Activated CD4-positive, alpha-beta memory T cell treated with anti-CD3 and anti-CD28 coated beads, Interleukin-2, amount 10 ng/mL, durations not matched to agents 7 days and 5 days (primary cell): Measurements from ENCODE around the gene MOGAT1. TPM values are rescaled to one million over a fixed set of nuclear protein-coding genes. Genes with fewer than 3 reads are reported as not detected.

Experiments
- CTCF ChIA-PET: fragments of 350-600 bp; sonication (Branson Sonifier 250); formaldehyde crosslinking; loops from one replicate; lab custom pipeline; 2021; ENCODE audit warnings: antibody characterized with exemption, inconsistent platforms; lab: Charles Lee
- POLR2A ChIA-PET: fragments of 350-600 bp; sonication (Branson Sonifier 250); formaldehyde crosslinking; loops from one replicate; lab custom pipeline; 2021; ENCODE audit warnings: antibody characterized with exemption; lab: Charles Lee
- DNase-seq: peaks from one replicate; pipeline ENCODE4 v3.0.0-alpha.2; 2020
- H3K27ac Mint-ChIP-seq: one replicate; pipeline ENCODE4 v1.8.0; 2021; ENCODE audit warnings: mild to moderate bottlenecking, mixed read lengths
- H3K27me3 Mint-ChIP-seq: one replicate; pipeline ENCODE4 v1.8.0; 2021; ENCODE audit warnings: mixed read lengths
- H3K36me3 Mint-ChIP-seq: one replicate; pipeline ENCODE4 v1.8.0; 2021; ENCODE audit warnings: low read depth, mixed read lengths
- H3K4me1 Mint-ChIP-seq: one replicate; pipeline ENCODE4 v1.8.0; 2021; ENCODE audit warnings: mixed read lengths
- H3K4me3 Mint-ChIP-seq: one replicate; pipeline ENCODE4 v1.8.0; 2021; ENCODE audit warnings: mild to moderate bottlenecking, mixed read lengths
- H3K9me3 Mint-ChIP-seq: one replicate; pipeline ENCODE4 v1.8.0; 2021; ENCODE audit warnings: mixed read lengths
- total RNA-seq, 2 experiments: library from RNA; stranded (reverse); gene quantifications; one replicate each; pipeline ENCODE4 v1.2.3, GENCODE V29; 2021

The MOGAT1 gene, protein sequence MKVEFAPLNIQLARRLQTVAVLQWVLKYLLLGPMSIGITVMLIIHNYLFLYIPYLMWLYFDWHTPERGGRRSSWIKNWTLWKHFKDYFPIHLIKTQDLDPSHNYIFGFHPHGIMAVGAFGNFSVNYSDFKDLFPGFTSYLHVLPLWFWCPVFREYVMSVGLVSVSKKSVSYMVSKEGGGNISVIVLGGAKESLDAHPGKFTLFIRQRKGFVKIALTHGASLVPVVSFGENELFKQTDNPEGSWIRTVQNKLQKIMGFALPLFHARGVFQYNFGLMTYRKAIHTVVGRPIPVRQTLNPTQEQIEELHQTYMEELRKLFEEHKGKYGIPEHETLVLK
- total RNA-seq, result not detected

GRCh38 chr2:222671259-222672067, at the start of gene MOGAT1:
Gene MOGAT1 (plus strand): TSS chr2:222671658. CDS start chr2:222671786, 128 bp downstream.
- ChIA-PET POLR2A (interaction anchor here (0.9 to 1.3 kb wide), 2 partner anchors 15 to 16 kb away, joined by 3 to 4 read pairs; partner anchors contain the start of gene FARSB), CTCF (interaction anchor here (1.7 kb wide), 1 partner anchor 19 kb away, joined by 5 read pairs; no protein-coding TSS in a partner anchor)

GRCh38 chr2:222621893-222622292, 49.6 kb upstream of the MOGAT1 start:
- Mint-ChIP-seq H3K36me3 (peaks cover 44% of the 10 kb centered on the region), H3K9me3 (no peaks in the 10 kb centered on the region), H3K4me1 (no peaks in the 10 kb centered on the region), H3K4me3 (no peak overlapping the region), H3K27ac (no peak overlapping the region), H3K27me3 (no peaks in the 10 kb centered on the region)
- no peak for DNase-seq
- CTCF ChIA-PET, result no interaction called here
- POLR2A ChIA-PET, result no interaction called here

More at GRCh38 chr2:222671259-222672067, at the start of gene MOGAT1:
- H3K4me1 Mint-ChIP-seq, result peaks cover 8% of the 10 kb centered on the region
- peak within 1 kb of the TSS; percentile 31 for H3K4me3 Mint-ChIP-seq
- H3K36me3 Mint-ChIP-seq, result no peaks in the 10 kb centered on the region
- H3K27me3 Mint-ChIP-seq, result peaks cover 67% of the 10 kb centered on the region
- H3K9me3 Mint-ChIP-seq, result no peaks in the 10 kb centered on the region
- no peak for DNase-seq
- no peak within 1 kb of the TSS for H3K27ac Mint-ChIP-seq

DNA sequence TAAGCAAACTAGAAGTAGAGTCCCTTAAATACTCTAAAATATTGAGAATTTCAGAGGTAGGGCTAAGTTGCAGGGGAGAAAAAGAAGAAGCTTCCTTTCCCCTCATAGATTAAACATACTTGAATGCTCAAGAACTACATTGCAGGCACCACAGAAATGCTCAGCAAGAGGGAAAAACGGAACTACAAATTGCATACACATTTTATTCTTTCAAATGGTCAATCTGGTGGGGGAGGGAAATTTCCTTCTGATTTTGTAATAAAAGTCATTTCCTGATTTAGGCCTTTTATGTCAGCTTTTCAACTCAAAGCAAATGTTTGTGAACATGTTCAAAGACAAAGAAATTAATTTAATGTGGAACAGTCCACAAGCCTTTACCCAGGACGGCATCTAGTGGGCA, 48.5 kb upstream of the MOGAT1 start:
- POLR2A ChIA-PET, result interaction anchor here (0.8 kb wide), 1 partner anchor 8 kb away, joined by 3 read pairs; no protein-coding TSS in a partner anchor
- Mint-ChIP-seq H3K27ac (no peak overlapping the region), H3K4me1 (no peaks in the 10 kb centered on the region), H3K9me3 (no peaks in the 10 kb centered on the region), H3K36me3 (peaks cover 52% of the 10 kb centered on the region), H3K4me3 (no peak overlapping the region), H3K27me3 (no peaks in the 10 kb centered on the region)
- no peak for DNase-seq
- CTCF ChIA-PET, result no interaction called here

DNA sequence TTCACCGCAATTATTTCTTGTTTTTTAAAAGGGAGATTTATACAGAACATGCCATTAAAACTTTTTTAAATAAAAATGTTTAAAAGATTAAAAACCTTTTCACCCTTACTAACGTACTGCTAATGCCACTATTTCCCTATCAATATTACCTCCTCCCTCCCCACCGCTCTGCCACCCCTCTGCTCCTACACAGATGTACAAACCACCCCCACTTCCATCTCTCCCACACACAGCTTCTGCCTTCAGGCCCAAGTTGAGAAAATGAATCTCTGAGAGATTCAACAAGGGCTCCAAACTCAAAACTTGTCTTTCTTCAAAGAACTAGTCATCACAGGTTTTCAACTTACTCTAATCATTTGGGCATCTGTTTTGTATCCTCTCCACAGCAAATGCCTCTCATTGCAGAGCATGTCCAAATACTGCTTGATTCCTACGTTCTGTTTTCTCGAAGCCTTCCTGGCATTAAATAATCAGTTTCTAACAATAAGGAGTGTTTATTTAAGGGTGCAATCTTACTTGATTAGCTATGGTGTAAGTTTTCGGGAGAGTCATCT, 47.6 kb upstream of the MOGAT1 start:
- no peaks in the 10 kb centered on the region for H3K27me3 Mint-ChIP-seq
- peaks cover 47% of the 10 kb centered on the region for H3K36me3 Mint-ChIP-seq
- no peak for DNase-seq
- POLR2A ChIA-PET, result interaction anchor here (0.8 kb wide), 1 partner anchor 9 kb away, joined by 3 read pairs; no protein-coding TSS in a partner anchor
- CTCF ChIA-PET, result interaction anchor here (1.5 kb wide), 1 partner anchor 9 kb away, joined by 6 read pairs; no protein-coding TSS in a partner anchor
- no peaks in the 10 kb centered on the region for H3K9me3 Mint-ChIP-seq
- H3K4me1 Mint-ChIP-seq, result no peaks in the 10 kb centered on the region
- H3K4me3 Mint-ChIP-seq, result no peak overlapping the region
- H3K27ac Mint-ChIP-seq, result no peak overlapping the region

DNA sequence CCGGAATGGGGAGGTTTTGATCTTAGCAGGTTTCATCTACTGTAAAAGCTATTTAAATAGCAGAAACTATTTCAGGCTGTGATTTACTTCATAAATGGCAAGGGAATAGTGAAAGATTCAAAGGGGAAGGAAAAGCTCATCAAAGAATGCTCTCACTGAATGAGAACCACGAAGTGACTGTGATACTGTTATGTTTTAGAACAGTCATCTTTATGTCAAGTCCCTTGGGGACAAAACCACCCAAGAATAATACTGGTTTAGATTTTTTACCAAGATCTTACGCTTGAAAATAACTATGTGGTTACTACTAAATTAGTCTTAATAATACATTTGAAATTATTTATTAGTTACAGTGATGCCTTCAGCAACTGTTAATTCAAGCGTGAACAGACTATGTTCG, 43.7 kb upstream of the MOGAT1 start:
- ChIA-PET POLR2A (no interaction called here), CTCF (no interaction called here)
- no peak for DNase-seq
- peaks cover 55% of the 10 kb centered on the region for H3K36me3 Mint-ChIP-seq
- no peaks in the 10 kb centered on the region for H3K9me3 Mint-ChIP-seq
- H3K4me3 Mint-ChIP-seq, result no peak overlapping the region
- H3K27me3 Mint-ChIP-seq, result no peaks in the 10 kb centered on the region
- H3K4me1 Mint-ChIP-seq, result no peaks in the 10 kb centered on the region
- H3K27ac Mint-ChIP-seq, result no peak overlapping the region

GRCh38 chr2:222635295-222635694, 36.2 kb upstream of the MOGAT1 start:
- DNase-seq, result no peak
- Mint-ChIP-seq H3K27me3 (no peaks in the 10 kb centered on the region), H3K27ac (no peak overlapping the region), H3K9me3 (no peaks in the 10 kb centered on the region), H3K4me3 (no peak overlapping the region), H3K4me1 (peaks cover 5% of the 10 kb centered on the region), H3K36me3 (peaks cover 53% of the 10 kb centered on the region)
- ChIA-PET CTCF (no interaction called here), POLR2A (no interaction called here)

- Mint-ChIP-seq H3K27ac (no peak overlapping the region), H3K4me3 (no peak overlapping the region), H3K9me3 (no peaks in the 10 kb centered on the region), H3K27me3 (no peaks in the 10 kb centered on the region), H3K4me1 (peaks cover 8% of the 10 kb centered on the region), H3K36me3 (peaks cover 51% of the 10 kb centered on the region)
- ChIA-PET POLR2A (no interaction called here), CTCF (interaction anchor here (0.6 kb wide), 1 partner anchor 16 kb away, joined by 3 read pairs; no protein-coding TSS in a partner anchor)
- no peak for DNase-seq
Observed at GRCh38 chr2:222637067-222637466, 34.4 kb upstream of the MOGAT1 start.

- Mint-ChIP-seq H3K27ac (no peak overlapping the region), H3K4me3 (no peak overlapping the region), H3K4me1 (peaks cover 12% of the 10 kb centered on the region), H3K36me3 (peaks cover 56% of the 10 kb centered on the region), H3K27me3 (no peaks in the 10 kb centered on the region), H3K9me3 (no peaks in the 10 kb centered on the region)
- ChIA-PET CTCF (no interaction called here), POLR2A (no interaction called here)
- no peak for DNase-seq
Observed at GRCh38 chr2:222641336-222641735, 30.1 kb upstream of the MOGAT1 start.

- no peaks in the 10 kb centered on the region for H3K27me3 Mint-ChIP-seq
- no peak overlapping the region for H3K27ac Mint-ChIP-seq
- H3K36me3 Mint-ChIP-seq, result peaks cover 57% of the 10 kb centered on the region
- DNase-seq, result no peak
- H3K9me3 Mint-ChIP-seq, result no peaks in the 10 kb centered on the region
- H3K4me3 Mint-ChIP-seq, result no peak overlapping the region
- peaks cover 12% of the 10 kb centered on the region for H3K4me1 Mint-ChIP-seq
- ChIA-PET CTCF (interaction anchor here (0.6 to 0.8 kb wide), 3 partner anchors 27 to 236 kb away, joined by 3 to 5 read pairs (median 3); no protein-coding TSS in a partner anchor), POLR2A (no interaction called here)
Observed at GRCh38 chr2:222643134-222643533, 28.3 kb upstream of the MOGAT1 start.

DNA sequence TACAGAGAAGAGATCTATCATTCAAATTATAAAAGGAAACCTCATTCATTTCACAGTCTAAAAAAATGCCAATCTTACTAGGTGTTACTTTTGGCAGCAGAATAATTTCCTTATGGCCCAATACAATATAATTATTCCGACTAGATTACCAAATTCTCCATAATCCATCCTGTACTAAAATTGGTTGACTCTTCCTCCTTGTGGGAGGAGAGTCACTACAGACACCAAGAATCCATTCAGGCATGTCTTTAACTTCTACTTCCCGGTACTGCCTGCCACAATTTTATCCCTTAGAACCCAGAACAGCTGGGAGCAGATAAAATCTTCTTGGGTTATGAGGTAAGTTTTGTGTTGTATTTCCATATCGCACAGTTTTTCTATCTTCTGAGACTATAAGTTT, 25.4 kb upstream of the MOGAT1 start:
- CTCF ChIA-PET, result no interaction called here
- H3K4me1 Mint-ChIP-seq, result peaks cover 24% of the 10 kb centered on the region
- DNase-seq, result no peak
- H3K27ac Mint-ChIP-seq, result no peak overlapping the region
- H3K9me3 Mint-ChIP-seq, result no peaks in the 10 kb centered on the region
- no peak overlapping the region for H3K4me3 Mint-ChIP-seq
- H3K36me3 Mint-ChIP-seq, result peaks cover 63% of the 10 kb centered on the region
- no peaks in the 10 kb centered on the region for H3K27me3 Mint-ChIP-seq
- POLR2A ChIA-PET, result no interaction called here

DNA sequence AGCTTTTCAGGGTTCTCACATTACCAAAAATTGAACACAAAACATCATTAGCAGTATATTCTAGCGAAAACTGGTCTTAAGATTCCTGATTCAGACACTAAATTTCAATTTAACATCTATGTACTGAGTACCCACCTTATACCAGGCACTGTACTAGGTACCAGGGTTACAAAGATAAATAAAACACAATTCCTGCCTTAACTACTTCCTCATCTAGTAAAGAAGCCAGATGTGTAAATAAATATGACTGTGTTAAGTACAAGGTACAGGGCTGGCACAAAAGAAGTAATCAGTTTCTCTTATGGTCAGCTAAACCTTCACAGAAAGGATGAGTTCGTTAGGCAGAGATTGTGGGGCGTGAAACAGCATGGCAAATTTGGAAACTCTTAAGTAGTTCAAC, 21.7 kb upstream of the MOGAT1 start:
- ChIA-PET CTCF (no interaction called here), POLR2A (no interaction called here)
- Mint-ChIP-seq H3K4me1 (peaks cover 50% of the 10 kb centered on the region), H3K27me3 (no peaks in the 10 kb centered on the region), H3K36me3 (peaks cover 49% of the 10 kb centered on the region), H3K27ac (peak overlapping the region; percentile 11), H3K9me3 (no peaks in the 10 kb centered on the region), H3K4me3 (no peak overlapping the region)
- DNase-seq, result no peak

GRCh38 chr2:222651718-222652418, 19.6 kb upstream of the MOGAT1 start:
- Mint-ChIP-seq H3K27ac (peak overlapping the region; percentile 85), H3K27me3 (no peaks in the 10 kb centered on the region), H3K4me3 (no peak overlapping the region), H3K4me1 (peaks cover 53% of the 10 kb centered on the region), H3K36me3 (peaks cover 41% of the 10 kb centered on the region), H3K9me3 (no peaks in the 10 kb centered on the region)
- no peak for DNase-seq
- ChIA-PET CTCF (interaction anchor here (0.6 to 1.9 kb wide), 2 partner anchors 38 to 39 kb away, joined by 5 to 7 read pairs; no protein-coding TSS in a partner anchor), POLR2A (interaction anchor here (1.0 to 2.4 kb wide), 2 partner anchors 11 to 12 kb away, joined by 3 to 8 read pairs; no protein-coding TSS in a partner anchor)
